Ovary (tissue), 9 donors: Measurements from ENCODE around the gene ST3GAL4. TPM values are rescaled to one million over a fixed set of nuclear protein-coding genes. Genes with fewer than 3 reads are reported as not detected.

Source experiments
- DNase-seq, 5 donors: peaks; one replicate each; pipeline ENCODE4 v3.0.0-alpha.2; 2019 to 2020
- H3K27ac ChIP-seq, 2 donors: fragments of 200-600 bp; one replicate each; pipeline versions ENCODE4 v1.5.1 to v1.8.0; 2019 to 2022
- H3K27me3 ChIP-seq: fragments of 200-600 bp; one replicate; pipeline ENCODE4 v1.8.0; 2022
- H3K36me3 ChIP-seq: fragments of 200-600 bp; sonication (generic); one replicate; pipeline ENCODE4 v1.5.1; 2019
- H3K4me1 ChIP-seq: one replicate; pipeline ENCODE4 v1.8.1; 2013; ENCODE audit warnings: mild to moderate bottlenecking, moderate library complexity; ENCODE audit not compliant: insufficient read depth
- H3K4me3 ChIP-seq: fragments of 200-600 bp; sonication (generic); one replicate; pipeline ENCODE4 v1.5.1; 2017
- H3K9me3 ChIP-seq, 2 donors: fragments of 200-600 bp in 1 of 2; sonication (generic) in 1 of 2; one replicate each; pipeline versions ENCODE4 v1.5.1 to v1.8.1; 2013 to 2019; ENCODE audit warnings: mild to moderate bottlenecking in 1 of 2, moderate library complexity in 1 of 2
- CTCF ChIP-seq, 3 donors: fragments of 450-650 bp in 2 of 3; fragments of 200-600 bp in 1 of 3; IDR thresholded peaks; one replicate each; pipeline versions ENCODE4 v1.5.1 to v1.8.0; 2016 to 2022; ENCODE audit warnings: antibody characterized with exemption in 3 of 3, mild to moderate bottlenecking in 1 of 3
- EP300 ChIP-seq: sonication (generic); formaldehyde crosslinking; IDR thresholded peaks from one replicate; pipeline ENCODE4 v1.6.1; 2017; ENCODE audit warnings: antibody characterized with exemption
- POLR2A ChIP-seq: fragments of 450-650 bp; IDR thresholded peaks from one replicate; pipeline ENCODE4 v1.6.1; 2017; ENCODE audit warnings: antibody characterized with exemption, mild to moderate bottlenecking, moderate library complexity
- WGBS, 3 donors: extraction: QIAGEN DNeasy Blood & Tissue Kit in 1 of 3; methylation state at CpG; one replicate each; pipeline versions ENCODE4 v1.1.5 to v1.1.7; 2013 to 2017; 5-methylcytosine and 5-hydroxymethylcytosine counted together
- intact Hi-C, 4 donors: fragments of 100-400 bp; cut with DNase I; formaldehyde crosslinking; loops; one replicate each; pipeline versions ENCODE4 v1.11.0 to v1.15.1; 2022 to 2023
- polyA plus RNA-seq, 2 donors: library from polyadenylated mRNA; stranded (reverse); fragments of 200-250 nt in 1 of 2; fragments of 350-450 nt in 1 of 2; fragmentation: Illumina TruSeq in 1 of 2; extraction: RNeasy Lipid Tissue Mini Kit (QIAGEN cat#74804) in 1 of 2; gene quantifications; one replicate each; pipeline ENCODE4 v1.2.3, GENCODE V29; 2013 to 2014
- total RNA-seq, 7 donors: library from RNA; depleted of rRNA in 2 of 7; stranded (reverse); fragments of >200 nt in 2 of 7; fragmentation: NEBNext Ultra II Directional in 3 of 7; extraction: Animal tissue kit (Norgen Biotek cat#: 25700) in 3 of 7; gene quantifications; one replicate each; pipeline versions ENCODE4 v1.1.0 to v1.2.4, GENCODE V29; 2016 to 2023
- donor health status: DM: no; HTN: no; CAD: no; lungs with moderate emphysema.
- donor health status: DM: no; HTN: no; CAD: no.
- donor health status: Bipolar disorder and iron deficiency.
- donor health status: DM: yes; HTN: yes; CAD: no.
- donor health status: DM: no; HTN: no; CAD: no.
- donor health status: DM: yes; HTN: yes; CAD: no.

Gene ST3GAL4
- total and polyA plus RNA-seq, 9 donors: 75.8 to 300 (median 120) TPM

- H3K9me3 ChIP-seq: no peaks in the 10 kb centered on the region
- H3K4me3 ChIP-seq: no peak overlapping the region
- 35 to 49% (median 38%) methylated on average over 12 of the region's 12 CpGs for WGBS, 3 donors
- peaks cover 2% of the 10 kb centered on the region for H3K4me1 ChIP-seq
- H3K27me3 ChIP-seq: no peaks in the 10 kb centered on the region
- intact Hi-C loops: loop anchor here (5.0 to 10.0 kb wide), 4 partner anchors 114 to 172 kb away; no protein-coding TSS in a partner anchor
- peak; percentile 78 to 87 (median 87) for DNase-seq
- peak; percentile 83 to 94 (median 92) for TF ChIP-seq CTCF (IDR thresholded peaks at IDR 0.05)
- no peak for TF ChIP-seq EP300
- H3K27ac ChIP-seq: no peak overlapping the region
- H3K36me3 ChIP-seq: no peaks in the 10 kb centered on the region
These were observed 45.1 kb upstream of the ST3GAL4 start for GRCh38 chr11:126310200-126310991.

GRCh38 chr11:126310992-126311310 lies 44.5 kb upstream of the ST3GAL4 start:
- peak in 1 of 5 donors; percentile 24 for DNase-seq
- intact Hi-C loops: loop anchor here (5.0 to 10.0 kb wide), 4 partner anchors 114 to 171 kb away; no protein-coding TSS in a partner anchor
- no peaks in the 10 kb centered on the region for H3K9me3 ChIP-seq
- no peak overlapping the region for H3K4me3 ChIP-seq
- TF ChIP-seq EP300: no peak
- TF ChIP-seq POLR2A: no peak
- no peak for TF ChIP-seq CTCF (IDR thresholded peaks at IDR 0.05)
- peaks cover 2% of the 10 kb centered on the region for H3K4me1 ChIP-seq
- H3K36me3 ChIP-seq: no peaks in the 10 kb centered on the region
- WGBS, 3 donors: 57 to 63% (median 59%) methylated on average over 6 of the region's 6 CpGs
- no peak overlapping the region for H3K27ac ChIP-seq
- H3K27me3 ChIP-seq: no peaks in the 10 kb centered on the region

GRCh38 chr11:126311401-126312291 lies 43.8 kb upstream of the ST3GAL4 start:
- WGBS, 3 donors: 92 to 94% (median 93%) methylated on average over 14 of the region's 14 CpGs
- Histone ChIP-seq H3K4me3 (no peak overlapping the region), H3K9me3 (no peaks in the 10 kb centered on the region), H3K27ac (no peak overlapping the region), H3K36me3 (no peaks in the 10 kb centered on the region), H3K27me3 (no peaks in the 10 kb centered on the region), H3K4me1 (peaks cover 2% of the 10 kb centered on the region)
- intact Hi-C loops: loop anchor here (5.0 to 10.0 kb wide), 4 partner anchors 113 to 171 kb away; no protein-coding TSS in a partner anchor
- DNase-seq: peak in 1 of 5 donors; percentile 23
- TF ChIP-seq CTCF (IDR thresholded peaks at IDR 0.05) (no peak), EP300 (no peak)

- DNase-seq: peak in 1 of 5 donors; percentile 14
- H3K4me3 ChIP-seq: no peak overlapping the region
- no peaks in the 10 kb centered on the region for H3K9me3 ChIP-seq
- TF ChIP-seq EP300: no peak
- no peak for TF ChIP-seq CTCF (IDR thresholded peaks at IDR 0.05)
- no peak for TF ChIP-seq POLR2A
- WGBS, 3 donors: 71 to 79% (median 78%) methylated on average over 8 of the region's 8 CpGs
- peaks cover 6% of the 10 kb centered on the region for H3K4me1 ChIP-seq
- no peaks in the 10 kb centered on the region for H3K36me3 ChIP-seq
- no peak overlapping the region for H3K27ac ChIP-seq
- no peaks in the 10 kb centered on the region for H3K27me3 ChIP-seq
- intact Hi-C loops: loop anchor here (5.0 to 10.0 kb wide), 4 partner anchors 112 to 169 kb away; no protein-coding TSS in a partner anchor
These were observed 42.5 kb upstream of the ST3GAL4 start for GRCh38 chr11:126312961-126313360.
